Coronary artery (tissue), 2 donors: ENCODE results near the gene TLR8.

Source experiments
- DNase-seq: peaks from one replicate; pipeline ENCODE4 v3.0.0-alpha.2; 2017; ENCODE audit warnings: low spot score
- H3K27ac ChIP-seq, 2 donors: fragments of 200-600 bp; sonication (generic); one replicate each; pipeline ENCODE4 v1.5.1; 2016 to 2019
- H3K4me3 ChIP-seq: fragments of 200-600 bp; sonication (generic); 2 replicates; pipeline ENCODE4 v1.5.1; 2016; ENCODE audit warnings: mild to moderate bottlenecking, moderate library complexity
- CTCF ChIP-seq: fragments of 200-600 bp; sonication (generic); IDR thresholded peaks from one replicate; pipeline ENCODE4 v1.5.1; 2019; ENCODE audit warnings: antibody characterized with exemption

Gene TLR8

GRCh38 chrX:12872741-12873140 lies 33.7 kb upstream of the TLR8 start:
- Histone ChIP-seq H3K27ac (no peak overlapping the region), H3K4me3 (no peak overlapping the region)
- DNase-seq, result no peak
- no peak for TF ChIP-seq CTCF

GRCh38 chrX:12874581-12874980 lies 31.8 kb upstream of the TLR8 start:
- no peak for TF ChIP-seq CTCF
- no peak overlapping the region for H3K27ac ChIP-seq
- no peak overlapping the region for H3K4me3 ChIP-seq
- DNase-seq, result no peak

- DNase-seq, result no peak
- no peak overlapping the region for H3K27ac ChIP-seq
- no peak overlapping the region for H3K4me3 ChIP-seq
- TF ChIP-seq CTCF, result no peak
Measured at GRCh38 chrX:12877386-12877785, 29.0 kb upstream of the TLR8 start.

- TF ChIP-seq CTCF, result no peak
- H3K4me3 ChIP-seq, result no peak overlapping the region
- no peak for DNase-seq
- H3K27ac ChIP-seq, result no peak overlapping the region
Measured at GRCh38 chrX:12878536-12878935, 27.9 kb upstream of the TLR8 start.

- no peak overlapping the region for H3K27ac ChIP-seq
- no peak for TF ChIP-seq CTCF
- no peak overlapping the region for H3K4me3 ChIP-seq
- DNase-seq, result no peak
Measured at GRCh38 chrX:12881914-12882313, 24.5 kb upstream of the TLR8 start.

GRCh38 chrX:12885508-12885907 lies 20.9 kb upstream of the TLR8 start:
- Histone ChIP-seq H3K4me3 (no peak overlapping the region), H3K27ac (no peak overlapping the region)
- no peak for TF ChIP-seq CTCF
- no peak for DNase-seq

- no peak for TF ChIP-seq CTCF
- DNase-seq, result no peak
- Histone ChIP-seq H3K27ac (no peak overlapping the region), H3K4me3 (no peak overlapping the region)
Measured at GRCh38 chrX:12886545-12886944, 19.9 kb upstream of the TLR8 start.
